SK-N-SH treated with all-trans-retinoic acid at 6 μM for 48 hours (cell line): ENCODE data around the gene MCHR1.
"Not testable (repeated sequence)": the region's sequence is repeated elsewhere in the genome, so short reads cannot be mapped to it uniquely, and the experiment has no call there.

Source experiments
- ATAC-seq: fragments of 200-7000 bp; cut with Tn5 transposase; 3 replicates; pipeline ENCODE4 v1.9.1; 2020; ENCODE audit warnings: mild to moderate bottlenecking, moderate library complexity
- ARNTL ChIP-seq: fragments of 450-650 bp; formaldehyde crosslinking; IDR thresholded peaks from 2 replicates; pipeline ENCODE4 v1.5.0; 2020; ENCODE audit warnings: low read depth, mild to moderate bottlenecking, moderate library complexity, borderline replicate concordance
- BACH2 ChIP-seq: fragments of 250-450 bp; sonication (Bioruptor Pico); IDR thresholded peaks from 2 replicates; pipeline ENCODE4 v1.9.0; 2021; ENCODE audit warnings: mild to moderate bottlenecking, borderline replicate concordance
- CSDC2 ChIP-seq: fragments of 250-450 bp; sonication (Bioruptor Pico); IDR thresholded peaks from 2 replicates; pipeline ENCODE4 v1.5.0; 2020; ENCODE audit warnings: mild to moderate bottlenecking, moderate library complexity
- CSRNP3 ChIP-seq: fragments of 250-450 bp; sonication (Bioruptor Pico); IDR thresholded peaks from 2 replicates; pipeline ENCODE4 v1.5.1; 2021; ENCODE audit warnings: mild to moderate bottlenecking, moderate library complexity
- ESRRG ChIP-seq: fragments of 250-450 bp; sonication (Bioruptor Pico); IDR thresholded peaks from 2 replicates; pipeline ENCODE4 v1.6.1; 2021; ENCODE audit warnings: mild to moderate bottlenecking
- GLIS3 ChIP-seq: fragments of 250-450 bp; sonication (Bioruptor Pico); IDR thresholded peaks from 2 replicates; pipeline ENCODE4 v1.5.0; 2020; ENCODE audit warnings: mild to moderate bottlenecking, moderate library complexity
- ISL1 ChIP-seq: fragments of 250-450 bp; sonication (Bioruptor Pico); IDR thresholded peaks from 2 replicates; pipeline ENCODE4 v2.1.2; 2022; ENCODE audit warnings: mild to moderate bottlenecking, moderate library complexity
- OSR1 ChIP-seq: fragments of 250-450 bp; sonication (Bioruptor Pico); IDR thresholded peaks from 2 replicates; pipeline ENCODE4 v1.8.0; 2022; ENCODE audit warnings: moderate library complexity, mild to moderate bottlenecking, inconsistent platforms
- POU6F1 ChIP-seq: fragments of 250-450 bp; sonication (Bioruptor Pico); IDR thresholded peaks from 2 replicates; pipeline ENCODE4 v1.8.0; 2021; ENCODE audit warnings: low read depth, mild to moderate bottlenecking, moderate library complexity, borderline replicate concordance
- PPARA ChIP-seq: fragments of 250-450 bp; sonication (Bioruptor Pico); IDR thresholded peaks from 2 replicates; pipeline ENCODE4 v1.5.0; 2020; ENCODE audit warnings: mild to moderate bottlenecking, borderline replicate concordance
- RARB ChIP-seq: fragments of 250-450 bp; sonication (Bioruptor Pico); IDR thresholded peaks from 2 replicates; pipeline ENCODE4 v1.8.0; 2021; ENCODE audit warnings: mild to moderate bottlenecking, moderate library complexity
- SNAI2 ChIP-seq: fragments of 250-450 bp; sonication (Bioruptor Pico); IDR thresholded peaks from 2 replicates; pipeline ENCODE4 v1.5.0; 2020; ENCODE audit warnings: mild to moderate bottlenecking, moderate library complexity
- TCF4 ChIP-seq: fragments of 250-450 bp; sonication (Bioruptor Pico); IDR thresholded peaks from 2 replicates; pipeline ENCODE4 v1.8.0; 2021; ENCODE audit warnings: mild to moderate bottlenecking, moderate library complexity, borderline replicate concordance
- TOX ChIP-seq: fragments of 250-450 bp; sonication (Bioruptor Pico); IDR thresholded peaks from 2 replicates; pipeline ENCODE4 v1.8.0; 2021; ENCODE audit warnings: mild to moderate bottlenecking, moderate library complexity, borderline replicate concordance
- ZC3H10 ChIP-seq: fragments of 250-450 bp; sonication (Bioruptor Pico); IDR thresholded peaks from 2 replicates; pipeline ENCODE4 v1.5.1; 2021; ENCODE audit warnings: mild to moderate bottlenecking, moderate library complexity
- ZFP3 ChIP-seq: fragments of 250-450 bp; sonication (Bioruptor Pico); IDR thresholded peaks from 2 replicates; pipeline ENCODE4 v1.5.0; 2020; ENCODE audit warnings: mild to moderate bottlenecking, moderate library complexity
- ZFP30 ChIP-seq: fragments of 450-650 bp; formaldehyde crosslinking; IDR thresholded peaks from 2 replicates; pipeline ENCODE4 v1.5.0; 2022; ENCODE audit warnings: mild to moderate bottlenecking, moderate library complexity
- ZNF565 ChIP-seq: fragments of 450-650 bp; formaldehyde crosslinking; conservative IDR thresholded peaks from 2 replicates; pipeline ENCODE4 v1.5.0; 2020; ENCODE audit warnings: low read depth, mild to moderate bottlenecking, moderate library complexity
- ZNF70 ChIP-seq: fragments of 450-650 bp; formaldehyde crosslinking; IDR thresholded peaks from 2 replicates; pipeline ENCODE4 v1.5.0; 2020; ENCODE audit warnings: mild to moderate bottlenecking, moderate library complexity
- ZNF8 ChIP-seq: fragments of 450-650 bp; formaldehyde crosslinking; IDR thresholded peaks from 2 replicates; pipeline ENCODE4 v1.5.0; 2020; ENCODE audit warnings: mild to moderate bottlenecking, moderate library complexity
- TF ChIP-seq, protein P1 (sequence below): fragments of 250-450 bp; sonication (Bioruptor Pico); IDR thresholded peaks from 2 replicates; pipeline ENCODE4 v1.8.0; 2020; ENCODE audit warnings: mild to moderate bottlenecking, moderate library complexity, borderline replicate concordance
- TF ChIP-seq, protein P2 (sequence below): fragments of 250-450 bp; sonication (Bioruptor Pico); IDR thresholded peaks from 2 replicates; pipeline ENCODE4 v1.5.1; 2020; ENCODE audit warnings: low read depth, mild to moderate bottlenecking, moderate library complexity

The MCHR1 gene

GRCh38 chr22:40718250-40719204, 39.2 kb downstream of the MCHR1 start:
- TF ChIP-seq ZNF565 (CRISPR knock-in tag) (no peak), TCF4 (CRISPR knock-in tag) (no peak), SNAI2 (CRISPR knock-in tag) (no peak), ZNF70 (CRISPR knock-in tag) (no peak), ARNTL (CRISPR knock-in tag) (no peak), OSR1 (CRISPR knock-in tag) (no peak), ZNF8 (CRISPR knock-in tag) (no peak), TOX (CRISPR knock-in tag) (no peak), BACH2 (CRISPR knock-in tag) (no peak), ZFP3 (CRISPR knock-in tag) (no peak), CSRNP3 (CRISPR knock-in tag) (no peak), ZC3H10 (CRISPR knock-in tag) (no peak), GLIS3 (CRISPR knock-in tag) (no peak), ZFP30 (no peak), POU6F1 (CRISPR knock-in tag) (no peak), PPARA (CRISPR knock-in tag) (no peak)
- TF ChIP-seq, protein P1, sequence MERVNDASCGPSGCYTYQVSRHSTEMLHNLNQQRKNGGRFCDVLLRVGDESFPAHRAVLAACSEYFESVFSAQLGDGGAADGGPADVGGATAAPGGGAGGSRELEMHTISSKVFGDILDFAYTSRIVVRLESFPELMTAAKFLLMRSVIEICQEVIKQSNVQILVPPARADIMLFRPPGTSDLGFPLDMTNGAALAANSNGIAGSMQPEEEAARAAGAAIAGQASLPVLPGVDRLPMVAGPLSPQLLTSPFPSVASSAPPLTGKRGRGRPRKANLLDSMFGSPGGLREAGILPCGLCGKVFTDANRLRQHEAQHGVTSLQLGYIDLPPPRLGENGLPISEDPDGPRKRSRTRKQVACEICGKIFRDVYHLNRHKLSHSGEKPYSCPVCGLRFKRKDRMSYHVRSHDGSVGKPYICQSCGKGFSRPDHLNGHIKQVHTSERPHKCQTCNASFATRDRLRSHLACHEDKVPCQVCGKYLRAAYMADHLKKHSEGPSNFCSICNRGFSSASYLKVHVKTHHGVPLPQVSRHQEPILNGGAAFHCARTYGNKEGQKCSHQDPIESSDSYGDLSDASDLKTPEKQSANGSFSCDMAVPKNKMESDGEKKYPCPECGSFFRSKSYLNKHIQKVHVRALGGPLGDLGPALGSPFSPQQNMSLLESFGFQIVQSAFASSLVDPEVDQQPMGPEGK, result no peak
- TF ChIP-seq, protein P2, sequence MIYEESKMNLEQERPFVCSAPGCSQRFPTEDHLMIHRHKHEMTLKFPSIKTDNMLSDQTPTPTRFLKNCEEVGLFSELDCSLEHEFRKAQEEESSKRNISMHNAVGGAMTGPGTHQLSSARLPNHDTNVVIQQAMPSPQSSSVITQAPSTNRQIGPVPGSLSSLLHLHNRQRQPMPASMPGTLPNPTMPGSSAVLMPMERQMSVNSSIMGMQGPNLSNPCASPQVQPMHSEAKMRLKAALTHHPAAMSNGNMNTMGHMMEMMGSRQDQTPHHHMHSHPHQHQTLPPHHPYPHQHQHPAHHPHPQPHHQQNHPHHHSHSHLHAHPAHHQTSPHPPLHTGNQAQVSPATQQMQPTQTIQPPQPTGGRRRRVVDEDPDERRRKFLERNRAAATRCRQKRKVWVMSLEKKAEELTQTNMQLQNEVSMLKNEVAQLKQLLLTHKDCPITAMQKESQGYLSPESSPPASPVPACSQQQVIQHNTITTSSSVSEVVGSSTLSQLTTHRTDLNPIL (CRISPR knock-in tag), result no peak
- TF ChIP-seq, all 23 proteins: peak for 0
- no peak for ATAC-seq

DNA sequence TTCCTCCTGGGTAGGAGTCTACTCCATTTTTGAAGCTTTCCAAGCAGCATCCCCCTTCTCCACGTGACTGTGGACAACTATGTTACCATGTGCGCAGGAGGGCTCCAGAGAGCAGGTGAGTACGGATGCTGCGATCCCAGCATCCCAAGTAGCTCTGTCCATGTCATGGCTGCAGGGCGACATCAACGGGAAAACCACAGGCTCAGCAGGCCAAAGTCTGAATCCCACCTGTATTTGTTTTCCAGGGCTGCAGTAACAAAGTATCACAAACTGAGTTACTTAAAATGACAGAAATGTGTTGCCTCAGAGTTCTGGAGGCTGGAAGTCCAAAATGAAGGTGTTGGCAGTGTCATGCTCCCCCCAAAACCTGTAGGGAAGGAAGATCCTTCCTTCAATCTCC, 40.3 kb downstream of the MCHR1 start:
- no peak for ATAC-seq
- TF ChIP-seq, protein P2 (CRISPR knock-in tag), result no peak
- TF ChIP-seq SNAI2 (CRISPR knock-in tag), result no peak
- TF ChIP-seq PPARA (CRISPR knock-in tag), result no peak
- no peak for TF ChIP-seq ZNF565 (CRISPR knock-in tag)
- no peak for TF ChIP-seq CSRNP3 (CRISPR knock-in tag)
- TF ChIP-seq RARB (CRISPR knock-in tag), result no peak
- no peak for TF ChIP-seq TOX (CRISPR knock-in tag)
- TF ChIP-seq ZFP3 (CRISPR knock-in tag), result no peak
- TF ChIP-seq ZNF8 (CRISPR knock-in tag), result no peak
- TF ChIP-seq ISL1 (CRISPR knock-in tag), result no peak
- no peak for TF ChIP-seq TCF4 (CRISPR knock-in tag)
- no peak for TF ChIP-seq ESRRG (CRISPR knock-in tag)
- TF ChIP-seq CSDC2 (CRISPR knock-in tag), result no peak
- no peak for TF ChIP-seq GLIS3 (CRISPR knock-in tag)

DNA sequence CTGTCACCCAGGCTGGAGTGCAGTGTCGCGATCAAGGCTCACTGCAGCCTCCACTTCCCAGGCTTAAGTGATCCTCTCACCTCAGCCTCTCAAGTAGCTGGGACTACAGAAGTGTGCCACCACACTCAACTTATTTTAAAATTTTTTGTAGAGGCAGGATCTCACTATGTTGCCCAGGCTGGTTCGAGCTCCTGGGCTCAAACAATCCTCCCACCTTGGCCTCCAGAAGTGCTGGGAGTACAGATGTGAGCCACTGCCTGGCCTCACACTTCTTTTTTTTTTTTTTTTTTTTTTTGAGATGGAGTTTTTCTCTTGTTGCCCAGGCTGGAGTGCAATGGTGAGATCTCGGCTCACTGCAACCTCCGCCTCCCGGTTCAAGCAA, 40.9 kb downstream of the MCHR1 start:
- not testable (repeated sequence) for ATAC-seq
